Naive thymus-derived CD8-positive, alpha-beta T cell (primary cell): ENCODE results near the gene RIPOR2. TPM values are rescaled to one million over a fixed set of nuclear protein-coding genes. Genes with fewer than 3 reads are reported as not detected.

ENCODE experiments used
- ATAC-seq, 2 donors: fragments of 150-1000 bp; cut with Tn5 transposase in 1 of 2; sonication (Bioruptor Pico), chemical (Tn5 transposase) in 1 of 2; 1 replicate in 1 of 2; 2 replicates in 1 of 2; pipeline ENCODE4 v1.10.0; 2021; ENCODE audit warnings: mild to moderate bottlenecking in 2 of 2, moderate library complexity in 2 of 2
- POLR2A ChIA-PET: fragments of 350-600 bp; sonication (Branson Sonifier 250); formaldehyde crosslinking; loops from one replicate; lab custom pipeline; 2021; ENCODE audit warnings: antibody characterized with exemption; lab: Charles Lee
- DNase-seq, 10 donors: peaks; one replicate each; pipeline versions ENCODE4 v3.0.0 to v3.0.0-alpha.2; 2020 to 2022
- H3K27ac Mint-ChIP-seq, 10 donors: one replicate each; pipeline ENCODE4 v1.8.0; 2020 to 2022; ENCODE audit warnings: mild to moderate bottlenecking in 10 of 10, mixed read lengths in 10 of 10, moderate library complexity in 4 of 10, inconsistent platforms in 1 of 10
- H3K27me3 Mint-ChIP-seq, 5 donors: one replicate each; pipeline ENCODE4 v1.8.0; 2021 to 2022; ENCODE audit warnings: mixed read lengths in 5 of 5
- H3K36me3 Mint-ChIP-seq, 3 donors: one replicate each; pipeline ENCODE4 v1.8.0; 2020 to 2022; ENCODE audit warnings: mixed read lengths in 3 of 3, mild to moderate bottlenecking in 2 of 3, inconsistent platforms in 1 of 3
- H3K4me1 Mint-ChIP-seq, 4 donors: one replicate each; pipeline ENCODE4 v1.8.0; 2021 to 2022; ENCODE audit warnings: mixed read lengths in 4 of 4
- H3K4me3 Mint-ChIP-seq, 10 donors: one replicate each; pipeline ENCODE4 v1.8.0; 2020 to 2022; ENCODE audit warnings: mild to moderate bottlenecking in 10 of 10, mixed read lengths in 10 of 10, moderate library complexity in 6 of 10, inconsistent platforms in 1 of 10
- H3K9me3 Mint-ChIP-seq, 9 donors: one replicate each; pipeline ENCODE4 v1.8.0; 2020 to 2022; ENCODE audit warnings: mixed read lengths in 9 of 9, mild to moderate bottlenecking in 3 of 9, inconsistent platforms in 1 of 9, moderate library complexity in 1 of 9
- polyA plus RNA-seq, 3 donors: library from polyadenylated mRNA; unstranded; fragments of 300-500 nt; fragmentation: Illumina TruSeq; gene quantifications; one replicate each; pipeline ENCODE4 v1.2.3, GENCODE V29; 2021
- total RNA-seq, 8 experiments: library from RNA in 2 of 8; stranded (reverse) in 2 of 8; gene quantifications; one replicate each; pipeline ENCODE4 v1.2.3 and lab custom pipeline; 2021 to 2026

RIPOR2 gene
- total and polyA plus RNA-seq, 5 experiments from 2014 or later: 413 to 542 (median 511) TPM

DNA sequence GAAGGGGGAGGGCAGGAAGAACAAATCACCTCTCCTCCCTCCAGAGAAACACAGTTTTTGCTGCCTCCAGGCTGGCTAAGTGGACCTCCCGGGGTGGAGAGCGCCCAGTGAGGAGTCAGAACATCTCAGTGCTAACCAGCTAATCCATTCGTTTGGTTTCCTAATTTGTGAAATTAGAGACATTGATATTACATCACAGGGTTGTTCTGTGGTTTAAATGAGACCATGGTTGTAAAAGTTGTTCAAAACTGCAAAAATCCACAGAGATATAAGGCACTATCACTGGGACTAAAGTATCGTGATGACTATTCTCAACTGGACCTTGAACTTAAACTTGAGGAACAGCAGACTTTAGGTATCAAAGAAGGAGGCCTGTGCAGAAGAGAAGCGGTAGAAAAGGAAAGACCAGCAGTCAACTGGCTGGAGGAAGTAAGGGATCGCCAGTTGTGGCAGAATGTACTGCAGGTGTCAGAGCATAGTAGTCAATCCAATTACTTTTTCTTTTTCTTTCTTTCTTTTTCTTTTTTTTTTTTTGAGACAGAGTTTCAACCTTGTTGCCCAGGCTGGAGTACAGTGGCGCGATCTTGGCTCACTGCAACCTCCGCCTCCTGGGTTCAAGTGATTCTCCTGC lies 33.9 kb downstream of the RIPOR2 start:
- Mint-ChIP-seq H3K9me3 (peaks cover 0 to 6% (median 0%) of the 10 kb centered on the region in 9 donors), H3K36me3 (peaks cover 16 to 97% (median 57%) of the 10 kb centered on the region in 3 donors), H3K27ac (peak overlapping the region; percentile 86 to 99 (median 96)), H3K4me1 (peaks cover 59 to 100% (median 97%) of the 10 kb centered on the region in 4 donors), H3K27me3 (no peaks in the 10 kb centered on the region), H3K4me3 (peak overlapping the region; percentile 31 to 77 (median 60))
- DNase-seq: no peak
- POLR2A ChIA-PET: interaction anchor here (0.6 to 4.3 kb wide), 5 partner anchors 9 to 99 kb away, joined by 3 to 62 read pairs (median 6); no protein-coding TSS in a partner anchor
- peak in 1 of 2 donors; percentile 5 for ATAC-seq

DNA sequence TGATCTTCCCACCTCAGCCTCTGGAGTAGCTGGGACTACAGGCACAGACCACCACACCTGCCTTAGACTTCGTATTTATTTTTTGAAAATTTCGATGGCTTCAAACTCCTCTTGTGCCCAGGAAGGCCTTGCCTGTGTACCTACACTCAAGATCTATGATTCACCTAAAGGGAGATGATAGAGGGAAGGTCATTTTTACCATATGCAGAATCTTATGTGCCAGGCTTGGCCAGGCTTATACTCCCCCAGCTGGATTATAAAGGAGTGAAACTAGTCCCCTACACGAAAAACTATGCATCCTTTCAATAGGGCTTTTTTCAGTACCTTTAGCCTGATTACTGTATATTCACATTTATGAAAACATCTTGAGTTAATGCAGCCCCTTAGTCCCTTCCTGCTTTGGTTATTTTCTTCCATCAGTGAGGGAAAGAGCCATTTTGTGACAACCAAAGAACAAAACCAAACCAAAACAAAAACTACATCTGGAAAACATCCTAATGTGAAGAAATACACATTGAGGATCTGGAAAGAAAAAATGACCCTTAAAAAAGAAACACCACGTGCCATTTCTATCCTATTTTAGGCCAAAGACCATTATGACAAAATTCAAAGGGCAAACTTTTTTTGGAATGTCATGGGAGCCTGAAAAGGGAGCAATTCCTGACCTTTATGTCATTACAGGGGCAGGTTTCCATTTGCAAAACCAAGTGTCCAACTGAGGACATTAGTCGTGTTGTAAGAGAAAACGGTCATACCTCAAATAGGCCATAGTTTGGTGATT lies 34.7 kb downstream of the RIPOR2 start:
- Mint-ChIP-seq H3K27me3 (no peaks in the 10 kb centered on the region), H3K27ac (peak overlapping the region; percentile 86 to 99 (median 96)), H3K9me3 (peaks cover 0 to 6% (median 0%) of the 10 kb centered on the region in 9 donors), H3K4me1 (peaks cover 54 to 100% (median 96%) of the 10 kb centered on the region in 4 donors), H3K4me3 (peak overlapping the region; percentile 33 to 77 (median 61)), H3K36me3 (peaks cover 16 to 96% (median 53%) of the 10 kb centered on the region in 3 donors)
- POLR2A ChIA-PET: interaction anchor here (0.7 to 4.7 kb wide), 8 partner anchors 10 to 91 kb away, joined by 3 to 62 read pairs (median 10); partner anchors contain the start of gene RIPOR2
- DNase-seq (no peak), ATAC-seq (peak in 1 of 2 donors; percentile 8)

DNA sequence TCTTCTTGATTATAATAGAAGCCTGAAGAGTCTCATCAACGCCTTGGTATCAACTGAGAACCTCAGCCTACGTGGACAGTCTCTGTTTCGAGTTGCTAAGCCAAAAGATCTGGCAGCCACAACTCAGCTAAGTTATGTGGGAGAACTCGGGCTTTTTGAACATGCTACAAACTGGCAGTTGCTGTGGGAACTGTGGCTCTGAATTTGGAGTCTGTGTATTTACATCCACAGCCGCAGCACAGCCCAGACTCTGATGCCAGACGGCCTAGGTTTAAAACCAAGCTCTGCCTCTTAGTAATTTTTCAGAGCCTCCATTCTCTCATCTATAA lies 35.8 kb downstream of the RIPOR2 start:
- DNase-seq: peak in 7 of 10 donors; percentile 15 to 76 (median 56)
- H3K9me3 Mint-ChIP-seq: peaks cover 0 to 6% (median 0%) of the 10 kb centered on the region in 9 donors

GRCh38 chr6:24899136-24899996 lies 36.4 kb downstream of the RIPOR2 start:
- H3K4me1 Mint-ChIP-seq: peaks cover 52 to 96% (median 92%) of the 10 kb centered on the region in 4 donors
- peak; percentile 44 to 45 for ATAC-seq
- H3K36me3 Mint-ChIP-seq: peaks cover 15 to 92% (median 42%) of the 10 kb centered on the region in 3 donors
- H3K4me3 Mint-ChIP-seq: peak overlapping the region; percentile 29 to 76 (median 70)
- POLR2A ChIA-PET: interaction anchor here (1.0 to 4.7 kb wide), 10 partner anchors 11 to 92 kb away, joined by 3 to 62 read pairs (median 10); partner anchors contain the start of gene RIPOR2
- no peaks in the 10 kb centered on the region for H3K27me3 Mint-ChIP-seq
- peaks cover 0 to 6% (median 0%) of the 10 kb centered on the region in 9 donors for H3K9me3 Mint-ChIP-seq
- DNase-seq: peak in 3 of 10 donors; percentile 35 to 44 (median 39)
- peak overlapping the region; percentile 87 to 99 (median 95) for H3K27ac Mint-ChIP-seq

More for the DNA sequence above, 35.8 kb downstream of the RIPOR2 start:
- Mint-ChIP-seq H3K36me3 (peaks cover 16 to 92% (median 47%) of the 10 kb centered on the region in 3 donors), H3K4me1 (peaks cover 49 to 96% (median 92%) of the 10 kb centered on the region in 4 donors), H3K4me3 (peak overlapping the region; percentile 29 to 76 (median 70)), H3K27ac (peak overlapping the region; percentile 87 to 99 (median 95)), H3K27me3 (no peaks in the 10 kb centered on the region)
- POLR2A ChIA-PET: interaction anchor here (1.0 to 4.7 kb wide), 9 partner anchors 11 to 92 kb away, joined by 3 to 62 read pairs (median 11); partner anchors contain the start of gene RIPOR2
- ATAC-seq: peak; percentile 60 to 87

DNA sequence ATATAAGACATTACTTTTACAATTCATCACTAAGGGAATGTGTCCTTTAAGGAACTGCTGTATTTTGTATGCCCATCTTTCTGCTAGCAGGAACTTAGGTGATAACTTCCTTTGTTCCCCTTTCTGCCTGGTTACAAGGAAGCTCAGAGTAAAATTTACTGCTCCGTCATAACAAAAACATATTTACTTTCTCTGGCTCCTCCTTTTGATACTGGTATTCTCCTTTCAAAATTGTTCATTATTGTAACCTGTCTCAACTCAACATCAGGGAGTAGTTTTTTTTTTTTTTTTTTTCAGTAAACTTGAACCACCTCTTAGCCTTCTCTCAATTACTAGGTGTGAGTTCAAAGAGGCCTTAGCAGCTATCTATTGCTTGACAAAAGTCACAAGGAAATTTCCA lies 37.1 kb downstream of the RIPOR2 start:
- H3K4me3 Mint-ChIP-seq: peak overlapping the region in 9 of 10 donors; percentile 13 to 76 (median 62)
- no peaks in the 10 kb centered on the region for H3K27me3 Mint-ChIP-seq
- POLR2A ChIA-PET: interaction anchor here (0.7 to 4.7 kb wide), 9 partner anchors 10 to 1146 kb away, joined by 4 to 62 read pairs (median 11); partner anchors contain the start of gene RIPOR2
- peaks cover 51 to 96% (median 92%) of the 10 kb centered on the region in 4 donors for H3K4me1 Mint-ChIP-seq
- H3K27ac Mint-ChIP-seq: peak overlapping the region; percentile 87 to 99 (median 95)
- H3K9me3 Mint-ChIP-seq: peaks cover 0 to 6% (median 0%) of the 10 kb centered on the region in 9 donors
- ATAC-seq (no peak), DNase-seq (no peak)
- H3K36me3 Mint-ChIP-seq: peaks cover 8 to 91% (median 38%) of the 10 kb centered on the region in 3 donors

DNA sequence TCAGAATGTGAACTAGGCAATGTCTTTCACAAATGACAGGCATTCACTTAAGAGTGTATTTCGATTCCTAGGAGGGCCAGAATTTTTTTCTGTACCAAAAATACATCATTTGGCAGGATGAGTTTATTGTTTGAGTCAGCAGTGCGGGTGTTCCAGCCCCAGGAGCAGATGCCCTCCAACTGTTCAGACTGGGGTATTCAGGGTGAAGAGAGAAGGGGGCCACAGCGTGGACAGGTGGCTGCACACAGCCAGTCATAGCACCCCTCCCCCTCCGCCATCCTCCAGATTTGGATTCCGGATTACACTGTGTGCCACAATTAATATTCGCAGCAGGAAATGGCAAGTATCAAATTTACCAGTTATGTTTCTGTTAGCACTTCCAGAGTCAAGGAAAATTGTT lies 38.6 kb downstream of the RIPOR2 start:
- peak overlapping the region in 6 of 10 donors; percentile 5 to 45 (median 17) for H3K4me3 Mint-ChIP-seq

DNA sequence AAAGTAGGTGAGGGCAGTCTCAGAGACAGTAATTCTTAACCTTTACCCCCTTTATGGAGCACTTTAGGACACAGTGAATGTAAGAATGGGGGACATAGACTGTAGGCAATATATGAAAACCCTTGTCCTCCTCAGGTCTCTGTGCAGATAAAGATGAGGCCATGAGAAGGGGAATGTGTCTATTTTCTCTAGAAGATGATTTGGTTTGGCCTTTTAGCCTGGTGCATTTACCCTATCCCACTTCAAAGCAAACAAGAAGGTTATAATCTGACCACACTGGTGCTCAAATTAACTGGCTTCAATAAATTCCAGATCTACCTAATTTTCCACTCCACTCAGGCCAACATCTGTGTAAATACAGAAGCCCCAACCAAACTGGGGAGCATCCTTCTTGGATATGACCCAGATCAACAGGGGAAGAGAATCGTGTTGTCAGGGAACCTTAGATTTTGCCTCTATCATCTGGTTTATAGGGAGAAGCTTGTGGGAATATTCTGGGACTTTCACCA lies 42.4 kb downstream of the RIPOR2 start:
- ATAC-seq: no peak

More for the DNA sequence above, 38.6 kb downstream of the RIPOR2 start:
- POLR2A ChIA-PET: interaction anchor here (0.8 to 4.7 kb wide), 5 partner anchors 8 to 95 kb away, joined by 3 to 23 read pairs (median 9); no protein-coding TSS in a partner anchor
- Mint-ChIP-seq H3K4me1 (peaks cover 51 to 96% (median 93%) of the 10 kb centered on the region in 4 donors), H3K27me3 (no peaks in the 10 kb centered on the region), H3K27ac (peak overlapping the region; percentile 5 to 99 (median 95)), H3K9me3 (no peaks in the 10 kb centered on the region), H3K36me3 (peaks cover 0 to 92% (median 24%) of the 10 kb centered on the region in 3 donors)
- no peak for DNase-seq
- no peak for ATAC-seq

GRCh38 chr6:24891004-24891403 lies 44.8 kb downstream of the RIPOR2 start:
- DNase-seq: no peak
- Mint-ChIP-seq H3K36me3 (peaks cover 3 to 73% (median 10%) of the 10 kb centered on the region in 3 donors), H3K9me3 (no peaks in the 10 kb centered on the region), H3K4me3 (peak overlapping the region in 9 of 10 donors; percentile 15 to 73 (median 60)), H3K4me1 (peaks cover 38 to 94% (median 88%) of the 10 kb centered on the region in 4 donors), H3K27ac (peak overlapping the region; percentile 56 to 98 (median 93)), H3K27me3 (no peaks in the 10 kb centered on the region)
- POLR2A ChIA-PET: interaction anchor here (0.7 to 1.7 kb wide), 5 partner anchors 9 to 101 kb away, joined by 3 to 5 read pairs (median 4); no protein-coding TSS in a partner anchor
- ATAC-seq: peak; percentile 39 to 57

More for the DNA sequence above, 42.4 kb downstream of the RIPOR2 start:
- Mint-ChIP-seq H3K9me3 (no peaks in the 10 kb centered on the region), H3K36me3 (peaks cover 0 to 75% (median 19%) of the 10 kb centered on the region in 3 donors), H3K27me3 (no peaks in the 10 kb centered on the region), H3K27ac (peak overlapping the region; percentile 56 to 98 (median 93)), H3K4me1 (peaks cover 38 to 93% (median 87%) of the 10 kb centered on the region in 4 donors), H3K4me3 (peak overlapping the region in 9 of 10 donors; percentile 8 to 69 (median 60))
- no peak for DNase-seq
- POLR2A ChIA-PET: interaction anchor here (1.2 to 1.5 kb wide), 2 partner anchors 12 to 20 kb away, joined by 3 to 6 read pairs; no protein-coding TSS in a partner anchor

DNA sequence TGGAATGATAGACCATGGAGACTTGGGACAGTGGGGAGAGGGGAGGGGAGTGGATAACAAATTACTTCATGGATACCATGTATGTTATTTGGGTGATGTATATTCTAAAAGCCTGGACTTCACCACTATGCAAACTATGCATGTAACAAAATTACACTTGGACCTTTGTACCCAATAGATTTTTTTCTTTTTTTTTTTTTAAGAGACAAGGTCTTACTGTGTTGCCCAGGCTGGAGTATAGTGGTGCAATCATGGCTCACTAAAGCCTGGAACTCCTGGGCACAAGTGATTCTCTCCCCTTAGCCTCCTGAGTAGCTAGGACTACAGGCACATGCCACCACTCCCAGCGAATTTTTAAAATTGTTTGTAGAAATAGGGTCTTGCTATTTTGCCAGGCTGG lies 45.3 kb downstream of the RIPOR2 start:
- no peak for ATAC-seq
- Mint-ChIP-seq H3K9me3 (no peaks in the 10 kb centered on the region), H3K4me1 (peaks cover 39 to 94% (median 89%) of the 10 kb centered on the region in 4 donors), H3K27me3 (no peaks in the 10 kb centered on the region), H3K4me3 (peak overlapping the region in 8 of 10 donors; percentile 5 to 73 (median 64)), H3K27ac (peak overlapping the region; percentile 56 to 98 (median 93)), H3K36me3 (peaks cover 5 to 74% (median 10%) of the 10 kb centered on the region in 3 donors)
- POLR2A ChIA-PET: interaction anchor here (0.7 to 1.7 kb wide), 3 partner anchors 21 to 101 kb away, joined by 3 to 5 read pairs (median 5); no protein-coding TSS in a partner anchor
- no peak for DNase-seq

GRCh38 chr6:24888715-24889370 lies 46.9 kb downstream of the RIPOR2 start:
- POLR2A ChIA-PET: interaction anchor here (0.6 to 2.4 kb wide), 8 partner anchors 10 to 98 kb away, joined by 3 to 13 read pairs (median 3); no protein-coding TSS in a partner anchor
- Mint-ChIP-seq H3K36me3 (peaks cover 5 to 69% (median 5%) of the 10 kb centered on the region in 3 donors), H3K9me3 (no peaks in the 10 kb centered on the region), H3K27me3 (no peaks in the 10 kb centered on the region), H3K27ac (peak overlapping the region; percentile 30 to 96 (median 85)), H3K4me1 (peaks cover 34 to 93% (median 89%) of the 10 kb centered on the region in 4 donors), H3K4me3 (peak overlapping the region in 8 of 10 donors; percentile 20 to 75 (median 48))
- DNase-seq: no peak
- peak; percentile 41 to 64 for ATAC-seq
